Measurements from ENCODE around the gene JAM3.
A peak's percentile ranks its signal among the peaks of the same experiment; 100 is the strongest.

JAM3 gene

GRCh38 chr11:134068829-134069425, at the start of gene JAM3:
TSS of gene JAM3 (plus strand) at chr11:134069072. CDS start at chr11:134069084, 12 bp downstream.
- DNase-seq = peak; percentile 21 to 99 (median 92)

GRCh38 chr11:134019500-134019899, 49.4 kb upstream of the JAM3 start:
- DNase-seq = no peak

GRCh38 chr11:134020598-134020997, 48.3 kb upstream of the JAM3 start:
- DNase-seq = no peak

DNA sequence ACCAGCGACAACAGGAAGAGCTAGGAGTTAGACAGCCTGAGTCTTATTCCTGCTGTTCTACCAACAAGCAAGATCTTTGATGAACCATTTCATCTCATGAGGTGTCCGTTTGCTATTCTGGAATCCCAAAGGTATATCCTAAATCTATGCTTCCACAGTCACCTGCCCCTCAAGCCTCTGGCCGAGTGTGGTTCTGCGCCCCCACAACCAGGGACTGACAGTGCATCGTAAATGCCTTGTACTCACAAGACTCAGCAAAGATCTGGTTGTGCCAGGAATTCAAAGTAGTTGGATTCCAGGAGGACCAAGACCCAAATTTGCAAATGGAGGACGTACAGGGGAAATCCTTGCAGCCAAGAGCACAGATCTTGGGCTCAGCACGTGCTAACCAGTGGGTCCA, 47.5 kb upstream of the JAM3 start:
- no peak for DNase-seq

- no peak for DNase-seq
Observed at GRCh38 chr11:134022748-134023147, 46.1 kb upstream of the JAM3 start.

GRCh38 chr11:134024420-134025081, 44.3 kb upstream of the JAM3 start:
- DNase-seq = peak in 2 of 51 donors; percentile 49 to 73

DNA sequence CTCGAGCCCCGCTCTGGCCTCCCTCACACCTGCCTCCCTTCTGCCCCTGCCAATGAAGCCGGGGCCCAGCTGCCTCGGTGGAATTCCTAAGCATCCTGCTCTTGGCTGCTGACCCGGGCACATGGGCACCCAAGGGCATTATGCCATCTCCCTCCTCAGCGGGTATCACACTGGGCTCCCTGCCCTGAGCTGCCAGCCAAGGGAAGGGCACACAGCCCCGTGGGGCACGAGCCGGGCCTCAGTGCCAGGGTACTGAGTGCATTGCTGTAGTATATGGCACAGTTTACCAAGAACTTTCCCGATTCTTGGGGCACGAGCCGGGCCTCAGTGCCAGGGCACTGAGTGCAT, 43.8 kb upstream of the JAM3 start:
- peak in 37 of 51 donors; percentile 15 to 81 (median 47) for DNase-seq

DNA sequence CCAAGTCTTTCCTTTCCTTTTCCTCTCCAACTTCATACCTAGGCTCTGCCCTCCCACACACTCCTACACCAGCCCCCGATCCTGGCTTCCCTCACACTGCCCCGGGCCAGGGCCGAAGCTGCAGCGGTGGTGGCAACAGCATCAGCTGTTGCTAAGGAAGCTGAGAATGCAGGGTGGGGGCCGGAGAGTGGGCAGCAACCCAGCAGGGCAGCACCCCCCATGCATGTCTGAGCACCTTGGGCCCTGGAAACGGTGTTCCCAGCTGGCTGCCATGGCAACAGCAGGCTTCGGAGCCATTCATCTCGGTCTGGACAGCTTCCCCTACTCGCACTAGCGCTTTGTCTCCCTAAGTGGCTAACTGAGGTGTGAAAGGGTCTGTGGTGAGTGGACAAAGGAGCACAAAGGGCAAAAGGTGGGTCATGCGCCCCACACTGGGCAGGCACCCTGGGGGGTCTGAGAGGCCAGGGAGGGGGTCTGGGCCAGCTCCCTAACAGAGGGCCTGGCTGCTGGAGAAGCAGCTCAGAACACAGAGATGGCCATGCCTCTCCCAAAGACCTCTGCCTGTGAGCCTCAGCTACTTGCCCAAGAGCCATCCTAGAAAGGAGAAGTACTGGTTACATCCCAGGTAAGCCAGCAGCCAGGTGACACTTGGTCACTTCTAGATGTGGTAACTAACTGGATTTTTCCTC, 42.1 kb upstream of the JAM3 start:
- peak in 29 of 51 donors; percentile 14 to 73 (median 51) for DNase-seq

- no peak for DNase-seq
Observed at GRCh38 chr11:134027671-134028070, 41.2 kb upstream of the JAM3 start.

GRCh38 chr11:134028368-134028920, 40.4 kb upstream of the JAM3 start:
- DNase-seq = no peak

DNA sequence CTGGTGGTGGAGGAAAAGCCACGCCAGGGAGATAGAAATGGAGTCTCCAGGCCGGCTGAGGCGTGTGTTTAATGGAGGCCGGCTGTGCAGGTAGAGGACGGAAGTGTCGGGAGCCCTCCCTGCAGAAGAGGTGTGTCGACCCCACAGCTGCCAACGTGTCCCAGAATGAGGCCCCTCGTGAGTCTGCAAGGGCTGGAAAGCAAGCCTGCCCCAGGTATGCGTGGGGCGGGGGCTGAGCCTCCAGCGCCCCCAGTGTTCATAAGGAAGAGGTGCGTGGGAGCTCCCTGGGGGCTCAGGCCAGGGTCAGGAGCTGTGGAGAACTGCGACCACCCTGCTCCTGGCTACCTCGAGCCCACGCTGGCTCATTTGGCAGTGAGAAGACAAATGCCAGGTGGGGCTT, 38.0 kb upstream of the JAM3 start:
- no peak for DNase-seq

DNA sequence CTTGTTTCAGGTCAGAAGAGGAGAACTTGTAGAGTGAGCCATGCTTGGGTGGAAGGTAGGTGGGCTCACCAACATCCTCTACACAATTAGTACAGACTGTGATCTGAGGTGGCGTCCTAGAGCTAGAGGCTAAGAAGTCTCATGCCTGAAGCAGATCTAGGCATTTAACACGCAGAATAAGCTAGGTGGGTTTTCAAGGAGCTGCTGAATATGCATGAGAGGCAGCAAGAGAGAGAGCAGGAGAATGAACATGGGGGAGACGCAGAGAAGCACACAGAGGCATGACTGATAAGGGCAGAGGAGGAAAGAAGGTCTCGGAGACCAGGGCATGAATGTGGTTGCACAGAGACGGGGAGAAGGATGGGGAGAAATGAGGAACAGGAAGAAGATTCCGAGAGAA, 36.8 kb upstream of the JAM3 start:
- no peak for DNase-seq

DNA sequence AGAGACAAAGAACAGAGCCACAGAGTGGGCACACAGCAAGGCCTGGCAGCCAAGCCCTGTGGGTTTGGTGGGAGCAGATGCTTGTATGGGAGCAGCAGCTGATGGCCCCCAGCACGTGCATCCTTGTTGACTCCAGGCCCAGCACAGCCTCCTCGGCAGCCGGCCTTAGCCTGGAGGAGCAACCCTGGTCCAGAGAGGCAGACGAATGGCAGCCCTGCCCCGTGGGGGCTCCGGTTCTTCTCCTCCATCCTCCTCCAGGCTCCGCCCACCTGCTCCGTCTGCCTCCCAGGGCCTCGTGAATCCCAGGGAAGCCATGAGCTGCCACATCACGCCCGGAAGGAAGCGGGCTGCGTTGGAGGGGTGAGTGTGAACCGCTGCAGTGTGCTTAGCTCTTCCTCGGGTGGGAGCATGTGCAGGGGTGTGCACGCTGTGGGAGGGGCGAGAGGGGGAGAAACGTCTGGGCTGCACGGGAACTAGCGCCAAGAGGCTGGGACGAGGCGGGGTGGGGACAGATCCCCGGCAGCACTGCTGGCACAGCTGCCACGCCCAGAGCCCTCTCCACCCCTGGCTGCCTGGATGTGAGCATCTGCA, 36.3 kb upstream of the JAM3 start:
- peak in 36 of 51 donors; percentile 24 to 89 (median 60) for DNase-seq

GRCh38 chr11:134033276-134033675, 35.6 kb upstream of the JAM3 start:
- DNase-seq = peak in 1 of 51 donors; percentile 57

DNA sequence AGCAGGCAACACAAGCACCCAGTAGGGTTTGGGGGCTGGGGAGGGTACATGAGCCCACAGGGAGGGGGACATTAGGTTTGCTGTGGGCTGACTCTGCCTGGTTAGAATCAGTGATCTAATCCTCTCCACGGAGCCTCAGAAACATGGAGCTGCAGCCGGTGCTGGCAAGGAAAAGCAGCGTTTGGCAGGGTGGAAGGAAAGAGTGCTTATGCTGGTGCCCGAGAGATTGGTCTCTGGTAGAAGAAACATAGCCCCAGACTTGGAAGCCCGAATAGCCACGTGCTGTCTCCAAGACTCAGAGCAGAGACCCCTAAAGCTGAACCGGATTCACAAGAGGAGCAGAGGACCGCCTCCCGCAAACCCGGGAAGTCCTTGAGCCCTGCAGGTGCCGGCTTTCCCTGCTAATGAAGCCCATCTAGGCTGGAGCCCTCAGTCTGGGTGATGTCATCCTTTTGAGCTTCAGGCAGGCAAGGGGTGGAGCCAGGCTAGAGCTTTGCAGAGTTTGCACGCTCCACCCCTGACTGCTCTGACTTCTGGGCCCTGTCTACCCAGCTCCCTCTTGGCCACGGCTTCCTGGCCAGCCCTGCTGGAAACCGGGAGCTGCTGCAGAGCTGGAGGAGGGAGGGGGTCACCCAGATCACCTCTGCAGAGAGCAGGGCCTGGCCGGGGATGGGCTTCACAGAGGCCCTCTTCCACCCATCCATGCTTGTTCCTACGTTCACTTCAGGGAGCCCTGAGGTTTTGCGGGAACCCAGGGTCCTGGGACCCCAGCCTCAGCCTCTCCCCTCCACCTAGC, 35.0 kb upstream of the JAM3 start:
- DNase-seq = peak in 45 of 51 donors; percentile 23 to 86 (median 64)

DNA sequence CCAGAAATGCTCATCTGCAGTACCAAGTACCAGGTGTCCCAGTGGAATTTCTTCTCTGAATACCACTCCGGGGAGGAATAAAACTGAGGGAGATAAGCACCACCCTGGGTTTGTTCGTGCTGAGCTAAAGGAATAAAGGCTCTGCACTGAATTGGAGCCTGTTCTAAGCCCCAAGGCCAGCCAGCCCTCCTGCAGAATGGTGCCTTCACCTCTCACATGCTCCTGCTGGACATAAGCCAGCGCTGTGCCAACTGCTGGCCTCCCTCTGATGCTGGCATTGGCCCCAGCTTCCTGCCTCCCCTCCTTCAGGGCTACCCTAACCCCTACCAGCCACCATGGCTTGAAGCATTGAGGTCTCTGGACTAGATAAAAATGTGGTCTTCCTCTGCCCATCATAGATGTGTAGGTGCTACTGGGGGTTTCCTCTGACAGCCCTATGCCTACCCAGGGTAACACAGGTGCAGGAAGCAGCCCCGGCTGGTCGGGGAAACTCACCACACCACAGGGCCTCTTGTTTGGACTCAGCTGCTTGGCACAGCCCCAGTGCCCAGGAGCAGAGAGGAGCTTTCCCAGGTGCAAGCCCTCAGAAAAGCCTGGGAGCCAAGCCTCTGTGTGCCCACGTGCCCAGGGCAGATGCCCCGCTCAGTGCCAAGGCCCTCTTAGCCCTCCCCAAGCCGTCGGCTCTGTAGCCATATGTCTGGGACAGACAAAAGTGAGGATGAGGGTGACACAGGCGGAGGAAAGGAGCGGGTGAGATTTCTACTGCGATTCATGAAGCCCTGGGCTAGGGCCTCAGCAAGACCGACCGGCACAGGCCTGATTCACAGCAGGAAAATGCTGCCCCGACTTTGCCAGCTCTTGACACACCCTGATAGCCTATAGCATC, 34.1 kb upstream of the JAM3 start:
- DNase-seq = peak in 13 of 51 donors; percentile 12 to 62 (median 40)

GRCh38 chr11:134036492-134037045, 32.3 kb upstream of the JAM3 start:
- DNase-seq = peak in 4 of 51 donors; percentile 50 to 60 (median 56)

- peak in 32 of 51 donors; percentile 14 to 80 (median 49) for DNase-seq
Observed at GRCh38 chr11:134037046-134037908, 31.6 kb upstream of the JAM3 start.

Data from hypothalamus (tissue), 51 donors.